GM12878 (cell line): ENCODE measurements around the gene MICA.

Experiments
- CREB1 ChIP-seq: IDR thresholded peaks from 2 replicates; pipeline ENCODE4 v1.6.1; 2012; ENCODE audit warnings: low read depth, mild to moderate bottlenecking, inconsistent platforms
- EZH2 ChIP-seq: IDR thresholded peaks from 2 replicates; pipeline ENCODE4 v1.6.1; 2012; ENCODE audit warnings: low read depth, mild to moderate bottlenecking, control low read depth, inconsistent platforms, low read length, borderline replicate concordance; ENCODE audit not compliant: control insufficient read depth
- POLR2A ChIP-seq: IDR thresholded peaks from 2 replicates; pipeline ENCODE4 v1.6.1; 2011; ENCODE audit warnings: low read depth, mild to moderate bottlenecking, low read length
- RAD51 ChIP-seq: fragments of 450-650 bp; IDR thresholded peaks from 2 replicates; pipeline ENCODE4 v1.6.1; 2016; ENCODE audit warnings: moderate library complexity, mild to moderate bottlenecking, inconsistent platforms
- SIX5 ChIP-seq: IDR thresholded peaks from 2 replicates; pipeline ENCODE4 v1.6.1; 2011; ENCODE audit warnings: mild to moderate bottlenecking, low read depth, low read length, moderate library complexity; ENCODE audit not compliant: severe bottlenecking
- TF ChIP-seq, protein P1 (sequence below), 3 experiments: IDR thresholded peaks in 2 of 3; conservative IDR thresholded peaks in 1 of 3; 2 replicates each; pipeline ENCODE4 v1.5.1; 2011; ENCODE audit warnings: low read depth in 3 of 3, low read length in 3 of 3, mild to moderate bottlenecking in 3 of 3, control low read depth in 2 of 3, moderate library complexity in 2 of 3, inconsistent platforms in 1 of 3, mixed read lengths in 1 of 3; ENCODE audit not compliant: control insufficient read depth in 2 of 3, insufficient read depth in 1 of 3; ENCODE audit errors: extremely low read depth in 1 of 3
- TF ChIP-seq, protein P2 (sequence below): IDR thresholded peaks from 2 replicates; pipeline ENCODE4 v1.6.1; 2012; ENCODE audit warnings: improper control_type of control experiment, low read depth, low read length; ENCODE audit not compliant: insufficient replicate concordance
- TF ChIP-seq, protein P3 (sequence below): fragments of 450-650 bp; IDR thresholded peaks from 2 replicates; pipeline ENCODE4 v1.6.1; 2016; ENCODE audit warnings: mild to moderate bottlenecking

GRCh38 chr6:31396422-31397152 is 6.8 kb upstream of the MICA start:
- TF ChIP-seq, protein P1, sequence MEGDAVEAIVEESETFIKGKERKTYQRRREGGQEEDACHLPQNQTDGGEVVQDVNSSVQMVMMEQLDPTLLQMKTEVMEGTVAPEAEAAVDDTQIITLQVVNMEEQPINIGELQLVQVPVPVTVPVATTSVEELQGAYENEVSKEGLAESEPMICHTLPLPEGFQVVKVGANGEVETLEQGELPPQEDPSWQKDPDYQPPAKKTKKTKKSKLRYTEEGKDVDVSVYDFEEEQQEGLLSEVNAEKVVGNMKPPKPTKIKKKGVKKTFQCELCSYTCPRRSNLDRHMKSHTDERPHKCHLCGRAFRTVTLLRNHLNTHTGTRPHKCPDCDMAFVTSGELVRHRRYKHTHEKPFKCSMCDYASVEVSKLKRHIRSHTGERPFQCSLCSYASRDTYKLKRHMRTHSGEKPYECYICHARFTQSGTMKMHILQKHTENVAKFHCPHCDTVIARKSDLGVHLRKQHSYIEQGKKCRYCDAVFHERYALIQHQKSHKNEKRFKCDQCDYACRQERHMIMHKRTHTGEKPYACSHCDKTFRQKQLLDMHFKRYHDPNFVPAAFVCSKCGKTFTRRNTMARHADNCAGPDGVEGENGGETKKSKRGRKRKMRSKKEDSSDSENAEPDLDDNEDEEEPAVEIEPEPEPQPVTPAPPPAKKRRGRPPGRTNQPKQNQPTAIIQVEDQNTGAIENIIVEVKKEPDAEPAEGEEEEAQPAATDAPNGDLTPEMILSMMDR (IDR thresholded peaks at IDR 0.05 in 2 of 3, conservative IDR thresholded peaks at IDR 0.05 in 1 of 3; ENCODE audit: control insufficient read depth in 2 of 3, extremely low read depth in 1 of 3, insufficient read depth in 1 of 3, low read depth in 3 of 3, low read length in 3 of 3) = peak; percentile 74 to 89 (median 86)
- no peak for TF ChIP-seq EZH2
- TF ChIP-seq, protein P2, sequence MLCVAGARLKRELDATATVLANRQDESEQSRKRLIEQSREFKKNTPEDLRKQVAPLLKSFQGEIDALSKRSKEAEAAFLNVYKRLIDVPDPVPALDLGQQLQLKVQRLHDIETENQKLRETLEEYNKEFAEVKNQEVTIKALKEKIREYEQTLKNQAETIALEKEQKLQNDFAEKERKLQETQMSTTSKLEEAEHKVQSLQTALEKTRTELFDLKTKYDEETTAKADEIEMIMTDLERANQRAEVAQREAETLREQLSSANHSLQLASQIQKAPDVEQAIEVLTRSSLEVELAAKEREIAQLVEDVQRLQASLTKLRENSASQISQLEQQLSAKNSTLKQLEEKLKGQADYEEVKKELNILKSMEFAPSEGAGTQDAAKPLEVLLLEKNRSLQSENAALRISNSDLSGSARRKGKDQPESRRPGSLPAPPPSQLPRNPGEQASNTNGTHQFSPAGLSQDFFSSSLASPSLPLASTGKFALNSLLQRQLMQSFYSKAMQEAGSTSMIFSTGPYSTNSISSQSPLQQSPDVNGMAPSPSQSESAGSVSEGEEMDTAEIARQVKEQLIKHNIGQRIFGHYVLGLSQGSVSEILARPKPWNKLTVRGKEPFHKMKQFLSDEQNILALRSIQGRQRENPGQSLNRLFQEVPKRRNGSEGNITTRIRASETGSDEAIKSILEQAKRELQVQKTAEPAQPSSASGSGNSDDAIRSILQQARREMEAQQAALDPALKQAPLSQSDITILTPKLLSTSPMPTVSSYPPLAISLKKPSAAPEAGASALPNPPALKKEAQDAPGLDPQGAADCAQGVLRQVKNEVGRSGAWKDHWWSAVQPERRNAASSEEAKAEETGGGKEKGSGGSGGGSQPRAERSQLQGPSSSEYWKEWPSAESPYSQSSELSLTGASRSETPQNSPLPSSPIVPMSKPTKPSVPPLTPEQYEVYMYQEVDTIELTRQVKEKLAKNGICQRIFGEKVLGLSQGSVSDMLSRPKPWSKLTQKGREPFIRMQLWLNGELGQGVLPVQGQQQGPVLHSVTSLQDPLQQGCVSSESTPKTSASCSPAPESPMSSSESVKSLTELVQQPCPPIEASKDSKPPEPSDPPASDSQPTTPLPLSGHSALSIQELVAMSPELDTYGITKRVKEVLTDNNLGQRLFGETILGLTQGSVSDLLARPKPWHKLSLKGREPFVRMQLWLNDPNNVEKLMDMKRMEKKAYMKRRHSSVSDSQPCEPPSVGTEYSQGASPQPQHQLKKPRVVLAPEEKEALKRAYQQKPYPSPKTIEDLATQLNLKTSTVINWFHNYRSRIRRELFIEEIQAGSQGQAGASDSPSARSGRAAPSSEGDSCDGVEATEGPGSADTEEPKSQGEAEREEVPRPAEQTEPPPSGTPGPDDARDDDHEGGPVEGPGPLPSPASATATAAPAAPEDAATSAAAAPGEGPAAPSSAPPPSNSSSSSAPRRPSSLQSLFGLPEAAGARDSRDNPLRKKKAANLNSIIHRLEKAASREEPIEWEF = no peak
- TF ChIP-seq, protein P3, sequence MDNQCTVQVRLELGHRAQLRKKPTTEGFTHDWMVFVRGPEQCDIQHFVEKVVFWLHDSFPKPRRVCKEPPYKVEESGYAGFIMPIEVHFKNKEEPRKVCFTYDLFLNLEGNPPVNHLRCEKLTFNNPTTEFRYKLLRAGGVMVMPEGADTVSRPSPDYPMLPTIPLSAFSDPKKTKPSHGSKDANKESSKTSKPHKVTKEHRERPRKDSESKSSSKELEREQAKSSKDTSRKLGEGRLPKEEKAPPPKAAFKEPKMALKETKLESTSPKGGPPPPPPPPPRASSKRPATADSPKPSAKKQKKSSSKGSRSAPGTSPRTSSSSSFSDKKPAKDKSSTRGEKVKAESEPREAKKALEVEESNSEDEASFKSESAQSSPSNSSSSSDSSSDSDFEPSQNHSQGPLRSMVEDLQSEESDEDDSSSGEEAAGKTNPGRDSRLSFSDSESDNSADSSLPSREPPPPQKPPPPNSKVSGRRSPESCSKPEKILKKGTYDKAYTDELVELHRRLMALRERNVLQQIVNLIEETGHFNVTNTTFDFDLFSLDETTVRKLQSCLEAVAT = no peak
- no peak for TF ChIP-seq POLR2A
- no peak for TF ChIP-seq RAD51
- TF ChIP-seq CREB1 = no peak
- no peak for TF ChIP-seq SIX5
